HG03469 (cell line): ENCODE measurements around the gene PRKACG.

Source experiments
- ATAC-seq: cut with Tn5 transposase; IDR thresholded peaks from one replicate; pipeline ENCODE4 v1.9.1; 2021; ENCODE audit warnings: mild to moderate bottlenecking, moderate library complexity, moderate number of reproducible peaks; ENCODE audit not compliant: unreplicated experiment

PRKACG gene

DNA sequence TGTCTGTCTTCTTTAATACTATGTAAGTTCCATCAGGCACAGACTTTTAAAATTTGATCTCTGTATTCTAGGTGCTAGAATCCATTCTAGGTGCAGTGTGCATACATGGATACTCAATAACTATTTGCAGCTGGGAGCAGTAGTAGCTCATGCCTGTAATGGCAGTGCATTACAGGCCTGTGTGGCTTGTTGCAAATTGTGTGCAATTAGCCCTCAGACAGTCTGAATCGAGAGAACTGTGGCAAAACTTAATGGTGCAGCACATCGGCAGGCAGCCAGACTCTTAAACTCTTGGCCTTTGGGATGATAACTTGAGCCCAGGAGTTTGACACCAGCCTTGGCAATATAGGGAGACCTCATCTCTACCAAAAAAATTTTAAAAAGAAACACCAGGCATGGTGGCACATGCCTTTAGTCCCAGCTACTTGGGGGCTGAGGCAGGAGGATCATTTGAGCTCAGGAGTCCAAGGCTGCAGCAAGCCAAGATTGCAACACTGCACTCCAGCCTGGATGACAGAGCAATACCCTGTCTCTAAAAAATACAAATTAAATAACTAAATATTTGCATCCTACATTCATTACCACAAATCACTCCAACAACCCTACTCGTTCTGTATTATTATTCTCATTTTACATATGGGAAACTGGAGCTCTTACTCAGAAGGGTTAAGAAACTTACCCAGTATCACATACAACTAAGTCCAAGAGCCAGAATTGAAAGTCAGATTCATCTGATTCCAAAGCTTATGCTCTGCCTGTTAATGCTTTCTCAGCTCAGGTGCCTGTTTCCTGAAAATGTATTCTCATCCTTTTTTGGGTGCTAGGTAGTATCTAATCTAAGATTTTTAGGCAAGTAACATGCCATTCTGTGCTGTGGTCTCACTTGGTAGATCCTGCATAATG, 30.1 kb downstream of the PRKACG start:
- no peak for ATAC-seq

DNA sequence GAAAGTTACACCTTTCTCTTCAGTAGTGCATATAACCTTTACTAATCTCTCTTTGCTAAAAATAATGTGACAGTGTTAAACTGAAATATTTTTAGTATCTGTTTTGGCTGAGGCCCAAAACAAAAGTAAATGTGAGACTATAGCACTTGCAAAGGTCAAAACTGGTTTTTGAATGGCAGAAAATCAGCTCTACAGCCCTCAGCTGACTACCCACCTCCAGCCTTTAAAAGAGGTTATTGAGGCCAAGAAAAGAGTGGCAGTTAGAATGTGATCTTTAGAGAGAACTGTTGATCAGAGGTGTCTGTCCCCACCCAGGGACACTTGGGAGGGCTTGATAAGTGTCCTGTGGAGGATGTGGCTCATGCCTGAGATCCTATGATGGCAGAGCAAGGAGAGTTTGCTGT, 30.9 kb downstream of the PRKACG start:
- no peak for ATAC-seq

DNA sequence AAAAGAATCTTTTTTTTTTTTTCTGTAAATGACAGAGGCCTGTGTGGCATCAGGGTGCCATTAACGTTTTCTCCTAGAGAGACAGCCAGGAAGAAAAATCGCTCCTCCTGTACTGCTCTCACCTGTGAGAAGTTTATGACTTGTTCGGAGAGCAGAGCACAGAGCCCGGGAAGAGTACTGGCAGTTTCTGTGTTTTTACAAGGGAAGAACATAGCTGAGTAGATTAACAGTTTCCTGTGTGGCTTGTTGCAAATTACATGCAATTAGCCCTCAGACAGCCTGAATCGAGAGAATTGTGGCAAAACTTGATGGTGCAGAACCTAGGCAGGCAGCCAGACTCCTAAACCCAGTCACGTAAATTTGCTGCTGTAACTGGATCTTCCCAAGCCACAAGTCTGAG, 32.1 kb downstream of the PRKACG start:
- ATAC-seq: peak; percentile 50

DNA sequence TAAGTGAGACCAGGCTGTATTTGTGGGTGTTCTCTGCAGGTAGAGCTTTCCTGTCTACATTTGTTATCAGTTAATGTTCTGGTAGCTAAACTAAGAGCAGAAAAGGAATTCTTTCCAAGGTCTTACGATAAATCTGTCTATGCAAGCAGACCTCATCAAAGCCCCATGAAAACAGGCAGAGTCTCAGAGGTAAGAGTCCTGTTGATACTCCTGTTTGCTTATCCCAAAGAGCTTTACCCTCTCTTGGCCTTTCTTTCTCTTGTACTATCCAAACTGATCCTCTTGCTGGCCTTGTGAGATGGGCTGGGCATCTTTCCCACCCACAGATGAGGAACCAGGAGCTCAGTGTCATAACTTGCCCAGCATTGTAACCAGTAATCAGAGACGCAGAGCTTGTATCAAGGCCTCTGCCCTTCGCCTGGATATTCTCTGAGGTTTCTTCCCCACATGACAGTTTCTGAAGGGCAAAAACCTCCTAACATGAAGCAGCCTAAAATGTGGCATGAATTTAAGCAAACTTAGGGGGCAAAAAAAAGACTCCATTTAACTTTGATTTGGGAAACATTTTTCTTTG, 33.5 kb downstream of the PRKACG start:
- ATAC-seq: no peak

DNA sequence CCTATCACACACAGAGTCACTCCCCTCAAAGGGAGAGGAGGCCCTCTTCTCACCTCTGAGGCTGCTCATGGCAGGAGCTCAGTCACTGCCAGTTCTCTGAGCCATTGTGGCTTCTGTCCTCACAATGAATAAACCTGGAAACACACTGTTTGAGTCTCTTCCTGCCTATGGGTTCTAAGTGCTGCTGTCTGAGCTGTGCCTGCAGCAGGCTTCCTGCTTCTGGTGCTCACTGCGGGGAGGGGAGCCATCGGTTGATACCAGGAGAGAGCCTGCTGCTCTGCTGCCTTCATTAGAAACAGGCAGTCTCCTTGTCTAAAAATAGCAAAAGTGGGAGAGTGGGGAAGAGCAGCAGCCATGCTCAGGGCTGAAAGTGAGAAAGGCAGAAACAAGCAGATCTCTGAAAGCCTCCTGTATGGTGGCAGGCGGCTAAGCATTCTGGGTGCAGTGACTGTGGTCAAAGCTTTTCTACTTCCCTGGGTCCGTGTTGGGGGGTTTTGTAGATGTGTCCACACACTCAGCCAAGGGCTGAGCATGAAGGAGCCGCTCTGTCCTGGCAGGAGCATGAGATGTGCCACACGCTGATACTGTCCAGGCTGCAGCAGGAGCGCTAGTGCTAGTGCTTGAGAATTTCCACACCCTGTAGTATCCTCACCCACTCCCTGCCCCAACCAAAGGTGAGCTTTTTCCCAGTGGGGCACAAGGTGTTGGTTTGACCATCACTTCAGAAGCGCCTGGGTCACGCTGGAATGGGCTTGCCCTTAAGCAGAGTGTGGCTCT, 34.2 kb downstream of the PRKACG start:
- ATAC-seq: no peak

DNA sequence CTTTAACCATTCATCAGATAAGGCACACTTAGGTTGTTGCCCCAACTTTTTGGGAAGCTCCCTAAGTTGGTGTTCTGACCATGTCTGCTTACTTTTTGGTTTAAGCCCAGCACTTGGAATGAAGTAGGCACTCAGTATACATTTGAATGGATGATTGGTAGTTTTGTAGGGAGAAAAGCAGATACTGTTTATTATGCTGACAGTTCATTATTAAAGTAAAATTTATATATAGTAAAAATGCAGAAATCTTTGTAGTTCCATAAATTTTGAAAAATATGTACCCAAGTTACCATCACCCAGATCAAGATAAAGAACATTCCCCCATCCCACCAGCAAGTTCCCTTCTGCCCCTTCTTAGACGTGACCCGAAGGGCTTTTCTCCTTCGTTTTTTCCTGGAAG, 35.4 kb downstream of the PRKACG start:
- no peak for ATAC-seq

DNA sequence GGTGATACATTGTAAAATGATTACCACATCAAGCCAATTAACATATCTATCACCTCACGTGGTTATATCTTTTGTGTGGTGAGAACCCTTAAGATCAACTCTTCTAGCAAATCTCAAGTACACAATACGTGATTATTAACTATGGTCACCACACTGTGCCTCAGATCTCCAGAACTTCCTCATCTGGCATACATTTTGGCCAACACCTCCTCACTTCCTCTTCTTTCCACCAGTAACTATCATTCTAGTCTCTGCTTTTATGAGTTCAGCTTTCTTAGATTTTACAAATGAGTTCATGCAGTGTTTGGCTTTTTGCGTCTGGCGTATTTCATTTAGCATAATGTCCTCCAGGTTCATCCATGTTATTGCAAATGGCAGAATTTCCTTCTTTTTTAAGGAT, 35.8 kb downstream of the PRKACG start:
- no peak for ATAC-seq

DNA sequence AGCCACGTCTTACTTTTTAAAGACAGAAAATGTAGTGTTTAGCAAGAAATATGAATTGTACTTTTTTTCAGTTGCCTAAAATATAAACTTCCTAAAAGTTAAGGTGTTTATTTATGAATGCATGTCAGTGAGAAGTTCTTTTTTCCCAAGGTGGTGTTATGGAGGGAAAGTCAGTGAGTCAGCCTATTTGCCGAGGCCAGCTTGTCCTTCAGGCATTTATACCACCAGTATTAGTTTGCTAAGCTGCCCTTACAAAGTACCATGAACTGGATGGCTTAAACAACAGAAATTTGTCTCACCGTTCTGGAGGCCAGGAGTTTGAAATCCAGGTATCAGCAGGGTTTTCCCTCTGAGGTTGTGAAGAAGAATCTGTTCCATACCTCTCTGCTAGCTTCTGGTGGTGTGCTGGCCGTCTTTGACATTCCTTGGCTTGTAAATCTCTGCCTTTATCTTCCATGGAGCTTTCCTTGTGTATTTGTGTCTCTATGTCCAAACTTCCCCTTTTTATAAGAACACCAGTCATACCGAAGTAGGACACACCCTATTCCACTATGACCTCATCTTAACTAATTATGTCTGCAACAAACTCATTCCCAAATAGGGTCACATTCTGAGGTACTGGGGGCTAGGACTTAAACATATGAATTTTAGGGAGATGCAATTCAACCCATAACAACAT, 38.4 kb downstream of the PRKACG start:
- ATAC-seq: no peak

DNA sequence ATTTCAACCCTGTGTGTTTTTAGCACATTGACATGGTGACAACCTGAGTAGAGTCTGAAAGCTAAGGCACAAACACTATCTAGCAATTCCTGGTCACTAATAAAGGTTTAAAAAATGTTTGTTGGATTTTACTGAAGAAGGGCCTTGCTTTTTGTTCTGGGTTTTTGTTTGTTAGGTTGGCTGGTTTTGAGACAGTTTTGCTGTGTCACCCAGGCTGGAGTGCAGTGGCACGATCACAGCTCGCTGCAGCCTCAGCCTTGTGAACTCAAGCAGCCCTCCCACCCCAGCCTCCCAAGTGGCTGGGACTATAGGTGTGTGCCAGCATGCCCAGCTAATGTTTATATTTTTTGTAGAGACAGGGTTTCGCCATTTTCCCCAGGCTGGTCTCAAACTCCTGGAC, 39.0 kb downstream of the PRKACG start:
- ATAC-seq: no peak

DNA sequence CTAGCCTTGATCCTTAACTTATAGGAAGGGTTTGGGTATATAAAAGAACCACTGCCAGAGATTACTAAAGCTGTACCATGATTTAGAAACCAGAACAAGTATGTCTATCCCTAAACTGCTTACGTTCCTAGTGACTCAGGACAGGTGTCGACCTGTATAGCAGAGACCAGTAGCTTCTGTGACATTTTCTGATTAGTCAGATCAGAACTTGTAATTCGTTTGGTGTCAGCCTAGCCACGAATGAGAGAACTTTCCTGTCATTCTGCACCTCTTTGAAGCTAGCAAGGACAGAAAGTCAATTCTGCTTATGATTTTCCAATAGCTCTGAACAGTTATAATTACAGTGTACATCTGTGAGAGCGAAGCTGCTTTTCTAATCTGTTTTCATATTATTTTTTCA, 39.5 kb downstream of the PRKACG start:
- ATAC-seq: peak; percentile 90

DNA sequence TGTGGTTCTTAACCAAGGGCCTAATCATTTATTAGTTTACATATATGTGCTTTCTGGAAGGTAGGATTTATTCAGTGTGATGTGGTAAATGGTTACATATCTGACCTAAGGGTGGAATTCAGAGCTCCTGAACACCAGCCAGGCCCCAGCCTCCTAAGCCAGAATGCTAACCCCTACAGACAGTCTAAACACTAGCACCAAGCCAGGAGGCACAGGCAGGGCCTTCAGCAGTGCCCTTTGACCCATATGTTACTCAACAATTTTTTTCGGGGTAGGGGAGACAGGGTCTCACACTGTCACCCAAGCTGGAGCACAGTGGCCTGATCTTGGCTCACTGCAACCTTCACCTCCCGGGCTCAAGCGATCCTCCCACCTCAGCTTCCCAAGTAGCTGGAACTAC, 40.3 kb downstream of the PRKACG start:
- ATAC-seq: no peak

DNA sequence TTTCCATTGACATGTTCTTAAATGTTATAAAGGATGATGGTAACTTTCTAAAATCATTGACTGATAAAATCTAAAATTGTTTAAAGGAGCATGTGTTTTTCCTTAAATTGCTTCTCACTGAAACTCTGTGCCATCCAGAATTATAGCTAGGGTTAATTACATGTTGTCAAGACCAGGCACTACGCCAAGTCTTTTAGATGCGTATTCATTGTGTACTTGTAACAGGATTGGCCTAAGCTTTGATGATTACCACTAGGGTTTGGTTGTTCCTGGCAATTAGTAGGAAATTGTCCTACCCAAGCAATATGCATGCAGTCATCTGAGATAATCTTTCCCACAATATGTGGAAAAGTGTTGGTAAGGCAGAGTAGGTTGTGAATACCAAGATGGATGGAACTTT, 43.8 kb downstream of the PRKACG start:
- no peak for ATAC-seq

DNA sequence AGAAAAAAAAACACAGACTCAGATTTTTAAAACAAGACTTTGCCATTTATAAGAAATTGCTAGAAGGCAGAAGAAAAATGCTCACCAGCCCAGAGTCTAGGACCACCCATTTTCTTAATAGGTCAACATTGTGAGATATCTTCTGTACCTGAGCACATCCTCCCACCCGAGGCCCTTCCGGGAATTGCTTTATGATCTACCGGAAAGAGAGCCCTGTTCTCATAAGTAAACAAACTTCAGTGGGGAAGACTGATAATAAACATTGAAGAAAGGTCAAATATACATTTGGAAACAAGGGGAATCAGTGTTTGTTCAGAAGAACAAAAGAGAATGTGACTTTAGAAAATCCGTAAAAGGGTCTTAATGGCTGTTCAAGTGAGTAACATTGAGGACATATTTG, 44.4 kb downstream of the PRKACG start:
- ATAC-seq: no peak

DNA sequence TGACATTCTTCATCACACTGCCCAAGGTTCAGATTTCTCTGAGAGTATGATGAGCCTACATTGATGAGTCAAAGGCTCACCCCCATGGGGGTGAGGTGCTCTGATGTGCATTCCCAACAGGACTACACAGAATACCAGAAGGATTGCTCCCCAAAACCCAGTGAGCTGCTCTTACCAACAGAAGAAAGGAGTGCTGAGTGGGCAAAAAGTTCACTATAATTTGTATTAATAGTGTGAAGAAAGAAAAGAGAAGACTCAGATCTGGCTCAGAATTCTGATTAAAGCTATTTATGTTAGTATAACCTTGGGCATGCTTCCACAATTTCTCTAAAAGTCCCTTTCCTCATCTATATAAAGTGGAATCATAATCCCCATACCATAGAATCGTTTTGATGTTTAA, 46.1 kb downstream of the PRKACG start:
- ATAC-seq: no peak

DNA sequence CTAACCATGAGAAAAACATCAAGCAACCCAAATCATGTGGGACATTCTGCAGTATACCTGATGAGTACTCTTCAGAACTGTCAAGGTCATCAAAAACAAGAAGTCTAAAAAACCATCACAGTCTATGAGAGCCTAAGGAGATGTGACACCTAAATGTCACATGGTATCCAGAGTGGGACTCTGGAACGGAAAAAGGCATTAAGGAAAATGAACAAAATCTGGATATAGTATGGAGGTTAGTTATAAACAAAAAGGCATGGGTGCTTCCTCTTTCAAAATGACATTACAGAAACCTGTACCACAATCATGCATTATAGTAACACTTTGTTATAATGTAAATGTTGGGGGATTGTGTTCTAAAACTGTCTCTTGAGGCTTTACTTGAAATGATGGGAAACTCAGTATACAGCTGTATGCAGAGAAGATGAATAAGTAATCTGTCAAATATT, 47.4 kb downstream of the PRKACG start:
- peak; percentile 74 for ATAC-seq

DNA sequence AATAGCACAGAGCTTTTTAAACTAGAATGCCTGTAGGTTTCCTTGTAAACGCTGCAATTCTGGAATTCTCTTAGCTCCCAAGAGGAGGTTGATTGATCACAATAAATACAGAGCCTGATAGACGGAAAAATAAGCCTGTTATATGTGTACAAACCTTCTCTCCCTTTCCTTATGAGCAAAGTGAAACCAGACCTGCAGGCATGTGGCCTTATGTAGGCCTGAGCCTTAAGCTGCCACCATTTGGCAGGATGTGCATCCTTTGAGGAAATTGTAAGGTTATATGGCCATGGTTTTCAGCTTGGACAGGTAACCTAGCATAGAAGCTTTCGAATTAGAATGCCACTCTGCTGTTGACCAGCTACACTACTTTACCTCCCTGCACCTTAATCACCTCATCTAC, 49.1 kb downstream of the PRKACG start:
- ATAC-seq: no peak

DNA sequence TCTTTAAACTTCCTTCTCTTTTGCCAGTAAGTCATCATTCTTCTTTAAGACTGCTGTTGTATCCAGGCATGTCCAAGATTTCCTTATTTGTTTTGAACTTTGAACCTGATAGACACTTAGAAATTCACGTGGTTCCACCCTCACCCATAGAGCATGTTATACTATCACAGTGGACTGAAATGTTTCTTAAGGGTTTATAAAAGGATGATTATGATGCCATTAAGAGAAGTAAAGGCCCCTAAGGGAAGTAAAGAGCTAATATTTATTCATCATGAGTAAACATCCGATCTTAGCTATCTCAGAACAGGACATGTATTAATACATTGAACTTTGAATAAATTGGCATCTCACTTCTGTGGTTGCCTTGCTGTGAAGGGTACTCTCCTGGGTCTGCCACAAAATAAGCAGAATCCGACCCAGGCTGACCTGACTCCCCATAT, 49.8 kb downstream of the PRKACG start:
- ATAC-seq: no peak

DNA sequence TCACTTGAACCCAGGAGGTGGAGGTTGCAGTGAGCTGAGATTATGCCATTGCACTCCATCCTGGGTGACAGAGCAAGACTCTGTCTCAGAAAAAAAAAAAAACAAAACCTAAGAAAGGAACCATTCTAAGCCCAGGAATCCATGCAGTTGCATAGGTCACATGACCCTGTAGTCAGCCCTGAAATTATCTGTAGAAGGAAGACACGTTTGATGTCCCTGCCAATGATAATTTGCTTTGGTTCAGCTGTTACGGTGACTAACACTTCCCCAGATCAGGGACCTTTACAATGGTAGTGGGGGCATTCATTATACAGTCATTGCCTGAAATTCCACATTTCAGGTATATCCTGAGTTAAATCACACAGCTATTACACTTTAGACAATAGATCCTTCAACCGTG, 50.5 kb downstream of the PRKACG start:
- ATAC-seq: no peak
